ENCODE results near the gene TBCA.

Gene TBCA

GRCh38 chr5:77641397-77641943 lies 134.7 kb downstream of the TBCA start:
- no peak for DNase-seq

Data from NCI-H2081 treated with DMSO at 0.1 percent for 48 hours (cell line).